PC-9 (cell line): ENCODE results near the gene ETF1. TPM values are rescaled to one million over a fixed set of nuclear protein-coding genes. Genes with fewer than 3 reads are reported as not detected.

Source experiments
- BruUV-seq: library from RNA; stranded (reverse); fragments of 400-500 nt; replicated peaks from 2 replicates; lab custom pipeline; 2021; lab: Mats Ljungman, UMichigan
- CTCF ChIA-PET: fragments of 300-600 bp; sonication (Branson Sonifier 250); formaldehyde crosslinking; loops from one replicate; lab custom pipeline; 2022; ENCODE audit warnings: antibody characterized with exemption; lab: Charles Lee
- POLR2A ChIA-PET: fragments of 300-600 bp; sonication (Branson Sonifier 250); formaldehyde crosslinking; loops from one replicate; lab custom pipeline; 2022; ENCODE audit warnings: antibody characterized with exemption; ENCODE audit not compliant: unreplicated experiment; lab: Charles Lee
- DNase-seq, 2 experiments: peaks; one replicate each; pipeline versions ENCODE4 v3.0.0 to v3.0.0-alpha.2; 2015 to 2022; ENCODE audit warnings: mixed read lengths in 1 of 2
- H2AFZ ChIP-seq: fragments of 200-600 bp; sonication (generic); 2 replicates; pipeline ENCODE4 v1.8.1; 2017; ENCODE audit warnings: antibody characterized with exemption
- H3F3A ChIP-seq: fragments of 200-600 bp; sonication (generic); 2 replicates; pipeline ENCODE4 v1.8.1; 2017; ENCODE audit warnings: antibody characterized with exemption, mild to moderate bottlenecking, low read depth; ENCODE audit not compliant: insufficient read depth
- H3K27ac ChIP-seq: fragments of 200-600 bp; sonication (generic); 2 replicates; pipeline ENCODE4 v1.6.1; 2016; ENCODE audit warnings: mixed run types
- H3K27me3 ChIP-seq: fragments of 200-600 bp; sonication (generic); 2 replicates; pipeline ENCODE4 v1.6.1; 2016; ENCODE audit warnings: low read depth, mixed run types; ENCODE audit not compliant: insufficient read depth
- H3K36me3 ChIP-seq: fragments of 200-600 bp; sonication (generic); 2 replicates; pipeline ENCODE4 v1.6.1; 2016; ENCODE audit warnings: low read depth, mixed run types
- H3K4me1 ChIP-seq: fragments of 200-600 bp; sonication (generic); replicated peaks from 2 replicates; pipeline ENCODE4 v1.6.1; 2016; ENCODE audit warnings: mixed run types; ENCODE audit not compliant: insufficient read depth
- H3K4me2 ChIP-seq: fragments of 200-600 bp; sonication (generic); 2 replicates; pipeline ENCODE4 v1.6.1; 2017; ENCODE audit warnings: mixed run types
- H3K4me3 ChIP-seq: fragments of 200-600 bp; sonication (generic); 2 replicates; pipeline ENCODE4 v1.6.1; 2016; ENCODE audit warnings: mixed run types
- H3K79me2 ChIP-seq: fragments of 200-600 bp; sonication (generic); 2 replicates; pipeline ENCODE4 v1.6.1; 2017; ENCODE audit warnings: low read depth, mixed run types
- H3K9me2 ChIP-seq: fragments of 200-600 bp; sonication (generic); 2 replicates; pipeline ENCODE4 v1.8.1; 2017; ENCODE audit warnings: mild to moderate bottlenecking; ENCODE audit not compliant: insufficient read depth
- H3K9me3 ChIP-seq: fragments of 200-600 bp; sonication (generic); 2 replicates; pipeline ENCODE4 v1.8.1; 2016; ENCODE audit warnings: low read depth; ENCODE audit not compliant: insufficient read depth
- H4K20me1 ChIP-seq: fragments of 200-600 bp; sonication (generic); 2 replicates; pipeline ENCODE4 v1.8.1; 2017; ENCODE audit not compliant: insufficient read depth
- CTCF ChIP-seq: fragments of 200-600 bp; sonication (generic); conservative IDR thresholded peaks from 2 replicates; pipeline ENCODE4 v1.6.1; 2017; ENCODE audit warnings: mixed run types, antibody characterized with exemption, mild to moderate bottlenecking, moderate library complexity
- EZH2 ChIP-seq: fragments of 200-600 bp; sonication (generic); IDR thresholded peaks from 2 replicates; pipeline ENCODE4 v1.8.0; 2017; ENCODE audit warnings: antibody characterized with exemption, low read depth
- intact Hi-C: fragments of 100-400 bp; cut with micrococcal nuclease; formaldehyde crosslinking; loops from one replicate; pipeline ENCODE4 v1.10.0; 2022; ENCODE audit not compliant: unreplicated experiment
- total RNA-seq: library from RNA; stranded (reverse); gene quantifications from 2 replicates; pipeline ENCODE4 v1.2.3, GENCODE V29; 2021

ETF1 gene
- total RNA-seq, 1 experiment from 2014 or later = 84.9 TPM

- POLR2A ChIA-PET = no interaction called here
- no peaks in the 10 kb centered on the region for H3F3A ChIP-seq
- H3K36me3 ChIP-seq = no peaks in the 10 kb centered on the region
- no peak overlapping the region for H3K4me3 ChIP-seq
- no peaks in the 10 kb centered on the region for H3K27me3 ChIP-seq
- H3K4me1 ChIP-seq = peaks cover 6% of the 10 kb centered on the region
- H3K4me2 ChIP-seq = no peak overlapping the region
- no peaks in the 10 kb centered on the region for H3K79me2 ChIP-seq
- no peaks in the 10 kb centered on the region for H3K9me3 ChIP-seq
- no TSS peak for BruUV-seq
- intact Hi-C loops = no loop called here
- no peak for DNase-seq
- no peaks in the 10 kb centered on the region for H3K9me2 ChIP-seq
- H2AFZ ChIP-seq = no peak overlapping the region
- CTCF ChIA-PET = no interaction called here
- H3K27ac ChIP-seq = no peak overlapping the region
- peaks cover 18% of the 10 kb centered on the region for H4K20me1 ChIP-seq
- no peak for TF ChIP-seq CTCF
- no peak for TF ChIP-seq EZH2
These were observed 75.3 kb downstream of the ETF1 start for GRCh38 chr5:138467711-138468132.

- peaks cover 18% of the 10 kb centered on the region for H4K20me1 ChIP-seq
- no peak overlapping the region for H2AFZ ChIP-seq
- BruUV-seq = no TSS peak
- H3K27me3 ChIP-seq = no peaks in the 10 kb centered on the region
- TF ChIP-seq EZH2 (no peak), CTCF (no peak)
- no peaks in the 10 kb centered on the region for H3K36me3 ChIP-seq
- POLR2A ChIA-PET = no interaction called here
- H3K4me3 ChIP-seq = no peak overlapping the region
- no peaks in the 10 kb centered on the region for H3K9me3 ChIP-seq
- peaks cover 6% of the 10 kb centered on the region for H3K4me1 ChIP-seq
- no peak overlapping the region for H3K27ac ChIP-seq
- CTCF ChIA-PET = no interaction called here
- intact Hi-C loops = no loop called here
- no peaks in the 10 kb centered on the region for H3K9me2 ChIP-seq
- peak overlapping the region; percentile 97 for H3K4me2 ChIP-seq
- no peaks in the 10 kb centered on the region for H3K79me2 ChIP-seq
- DNase-seq = peak in 1 of 2 experiments; percentile 31
- H3F3A ChIP-seq = no peaks in the 10 kb centered on the region
These were observed 75.9 kb downstream of the ETF1 start for GRCh38 chr5:138466900-138467710.

- H2AFZ ChIP-seq = no peak overlapping the region
- peaks cover 6% of the 10 kb centered on the region for H3K4me1 ChIP-seq
- no peaks in the 10 kb centered on the region for H3K9me2 ChIP-seq
- peak overlapping the region; percentile 97 for H3K4me2 ChIP-seq
- no peaks in the 10 kb centered on the region for H3K79me2 ChIP-seq
- TSS peak; percentile 30 for BruUV-seq
- TF ChIP-seq CTCF = no peak
- no peak for TF ChIP-seq EZH2
- ChIA-PET POLR2A (interaction anchor here (0.5 kb wide), 1 partner anchor 806 kb away, joined by 11 read pairs; no protein-coding TSS in a partner anchor), CTCF (interaction anchor here (0.6 kb wide), 1 partner anchor 61 kb away, joined by 4 read pairs; no protein-coding TSS in a partner anchor)
- intact Hi-C loops = no loop called here
- H3K27me3 ChIP-seq = no peaks in the 10 kb centered on the region
- peak overlapping the region; percentile 80; the same call in 1 of the 2 replicates for H3K4me3 ChIP-seq
- no peak overlapping the region for H3K27ac ChIP-seq
- no peaks in the 10 kb centered on the region for H3K9me3 ChIP-seq
- no peaks in the 10 kb centered on the region for H3K36me3 ChIP-seq
- H4K20me1 ChIP-seq = peaks cover 18% of the 10 kb centered on the region
- peaks cover 4% of the 10 kb centered on the region; the same call in 1 of the 2 replicates for H3F3A ChIP-seq
- DNase-seq = peak in 1 of 2 experiments; percentile 37
These were observed 76.7 kb downstream of the ETF1 start for GRCh38 chr5:138466125-138466899.
